ENCODE results near the gene MUSTN1. TPM values are rescaled to one million over a fixed set of nuclear protein-coding genes. Genes with fewer than 3 reads are reported as not detected.

MUSTN1 gene
- total and polyA plus RNA-seq, 2 donors (not counting 1 experiment from before 2014, with no cell fraction given), result 0.79 to 11.2 TPM

- intact Hi-C loops (cut with micrococcal nuclease), result no loop called here
- DNase-seq (no peak), ATAC-seq (ENCODE audit: low read depth) (no peak)
- Mint-ChIP-seq H3K27ac (no peak overlapping the region), H3K4me1 (no peaks in the 10 kb centered on the region), H3K27me3 (no peaks in the 10 kb centered on the region), H3K9me3 (ENCODE audit: insufficient read depth) (no peaks in the 10 kb centered on the region), H3K4me3 (no peak overlapping the region)
- TF ChIP-seq EZH2 (IDR thresholded peaks at IDR 0.05; ENCODE audit: borderline replicate concordance, insufficient read depth, low read depth, low read length, poor library complexity, severe bottlenecking) (no peak), CTCF (IDR thresholded peaks at IDR 0.05) (no peak)
- Histone ChIP-seq H2AFZ (ENCODE audit: insufficient read depth, low read depth, low read length, poor library complexity, severe bottlenecking) (no peak overlapping the region), H3K9ac (ENCODE audit: low read length) (no peak overlapping the region), H3K9me3 (ENCODE audit: control extremely low read depth in 1 of 3, control insufficient read depth in 2 of 3, insufficient read depth in 1 of 3, low read length in 2 of 3) (no peaks in the 10 kb centered on the region), H3K4me3 (ENCODE audit: control extremely low read depth in 1 of 5, extremely low read depth in 1 of 5, insufficient read depth in 1 of 5, low read depth in 2 of 5, low read length in 4 of 5) (no peak overlapping the region), H3K4me2 (replicated peaks; ENCODE audit: low read depth, low read length, poor library complexity, severe bottlenecking) (no peak overlapping the region), H4K20me1 (ENCODE audit: control insufficient read depth, insufficient read depth, low read length, poor library complexity, severe bottlenecking) (no peaks in the 10 kb centered on the region), H3K27me3 (replicated peaks in 1 of 4; ENCODE audit: control extremely low read depth in 1 of 4, control insufficient read depth in 3 of 4, insufficient read depth in 4 of 4, low read length in 3 of 4) (no peaks in the 10 kb centered on the region), H3K27ac (ENCODE audit: low read length in 2 of 2) (no peak overlapping the region), H3K4me1 (ENCODE audit: control insufficient read depth in 2 of 2, insufficient read depth in 2 of 2, low read length in 2 of 2) (no peaks in the 10 kb centered on the region), H3K79me2 (ENCODE audit: control insufficient read depth, insufficient read depth, low read length) (no peaks in the 10 kb centered on the region), H3K36me3 (replicated peaks in 1 of 2; ENCODE audit: control extremely low read depth in 1 of 2, control insufficient read depth in 1 of 2, extremely low read depth in 1 of 2, insufficient read depth in 2 of 2, low read length in 1 of 2) (no peaks in the 10 kb centered on the region)
- CTCF ChIA-PET, result no interaction called here
- WGBS (ENCODE audit: insufficient coverage), result 87% methylated on average over 15 of the region's 18 CpGs
- POLR2A ChIA-PET, result no interaction called here
These were observed 41.7 kb downstream of the MUSTN1 start for GRCh38 chr3:52792961-52793695.

- TF ChIP-seq EZH2 (IDR thresholded peaks at IDR 0.05; ENCODE audit: borderline replicate concordance, insufficient read depth, low read depth, low read length, poor library complexity, severe bottlenecking), result no peak
- TF ChIP-seq CTCF (IDR thresholded peaks at IDR 0.05), result no peak
- H3K27me3 ChIP-seq (replicated peaks in 1 of 4; ENCODE audit: control extremely low read depth in 1 of 4, control insufficient read depth in 3 of 4, insufficient read depth in 4 of 4, low read length in 3 of 4), result no peaks in the 10 kb centered on the region
- no peaks in the 10 kb centered on the region for H3K27me3 Mint-ChIP-seq
- no peak overlapping the region for H3K4me3 Mint-ChIP-seq
- H3K4me1 ChIP-seq (ENCODE audit: control insufficient read depth in 2 of 2, insufficient read depth in 2 of 2, low read length in 2 of 2), result no peaks in the 10 kb centered on the region
- H3K9ac ChIP-seq (ENCODE audit: low read length), result no peak overlapping the region
- H3K27ac Mint-ChIP-seq, result no peak overlapping the region
- no peak overlapping the region for H3K4me2 ChIP-seq (replicated peaks; ENCODE audit: low read depth, low read length, poor library complexity, severe bottlenecking)
- no peaks in the 10 kb centered on the region for H3K9me3 Mint-ChIP-seq (ENCODE audit: insufficient read depth)
- DNase-seq (no peak), ATAC-seq (ENCODE audit: low read depth) (no peak)
- no peaks in the 10 kb centered on the region for H3K4me1 Mint-ChIP-seq
- H3K9me3 ChIP-seq (ENCODE audit: control extremely low read depth in 1 of 3, control insufficient read depth in 2 of 3, insufficient read depth in 1 of 3, low read length in 2 of 3), result no peaks in the 10 kb centered on the region
- ChIA-PET POLR2A (no interaction called here), CTCF (interaction anchor here (0.6 kb wide), 1 partner anchor 15 kb away, joined by 3 read pairs; no protein-coding TSS in a partner anchor)
- no peak overlapping the region for H3K4me3 ChIP-seq (ENCODE audit: control extremely low read depth in 1 of 5, extremely low read depth in 1 of 5, insufficient read depth in 1 of 5, low read depth in 2 of 5, low read length in 4 of 5)
- WGBS (ENCODE audit: insufficient coverage), result 94% methylated on average over 7 of the region's 7 CpGs
- intact Hi-C loops (cut with micrococcal nuclease), result no loop called here
- H3K36me3 ChIP-seq (replicated peaks in 1 of 2; ENCODE audit: control extremely low read depth in 1 of 2, control insufficient read depth in 1 of 2, extremely low read depth in 1 of 2, insufficient read depth in 2 of 2, low read length in 1 of 2), result no peaks in the 10 kb centered on the region
- no peak overlapping the region for H2AFZ ChIP-seq (ENCODE audit: insufficient read depth, low read depth, low read length, poor library complexity, severe bottlenecking)
- no peaks in the 10 kb centered on the region for H3K79me2 ChIP-seq (ENCODE audit: control insufficient read depth, insufficient read depth, low read length)
- no peak overlapping the region for H3K27ac ChIP-seq (ENCODE audit: low read length in 2 of 2)
- H4K20me1 ChIP-seq (ENCODE audit: control insufficient read depth, insufficient read depth, low read length, poor library complexity, severe bottlenecking), result no peaks in the 10 kb centered on the region
These were observed 42.4 kb downstream of the MUSTN1 start for GRCh38 chr3:52792413-52792812.
